Neural cell (in vitro differentiated cells): ENCODE measurements around the gene OMG. TPM values are rescaled to one million over a fixed set of nuclear protein-coding genes. Genes with fewer than 3 reads are reported as not detected.

Source experiments
- H2AFZ ChIP-seq: fragments of 200-600, 300-800 bp; sonication (generic), shearing (Covaris generic); 2 replicates; pipeline ENCODE4 v1.6.0; 2014; ENCODE audit warnings: low read depth, mild to moderate bottlenecking, antibody characterized with exemption, low read length, moderate library complexity
- H3F3A ChIP-seq: fragments of 200-600 bp; shearing (Covaris generic); 2 replicates; pipeline ENCODE4 v1.6.1; 2016; ENCODE audit warnings: mild to moderate bottlenecking, moderate library complexity, mixed read lengths, antibody characterized with exemption, low read length; ENCODE audit not compliant: insufficient read depth, poor library complexity, severe bottlenecking
- H3K27ac ChIP-seq: fragments of 200-600, 300-800 bp; sonication (generic), shearing (Covaris generic); 2 replicates; pipeline ENCODE4 v1.5.1; 2014; ENCODE audit warnings: mild to moderate bottlenecking, low read length, moderate library complexity
- H3K27me3 ChIP-seq: fragments of 300-800, 200-600 bp; sonication (generic), shearing (Covaris generic); 2 replicates; pipeline ENCODE4 v1.6.0; 2014; ENCODE audit warnings: mild to moderate bottlenecking, low read depth, low read length, moderate library complexity; ENCODE audit not compliant: insufficient read depth
- H3K36me3 ChIP-seq: fragments of 300-800, 200-600 bp; sonication (generic), shearing (Covaris generic); 2 replicates; pipeline ENCODE4 v1.5.1; 2014; ENCODE audit warnings: mild to moderate bottlenecking, antibody characterized with exemption, low read length, moderate library complexity; ENCODE audit not compliant: insufficient read depth
- H3K4me2 ChIP-seq: fragments of 300-800, 200-600 bp; sonication (generic), shearing (Covaris generic); 2 replicates; pipeline ENCODE4 v1.6.0; 2014; ENCODE audit warnings: mild to moderate bottlenecking, low read length
- H3K4me3 ChIP-seq: fragments of 300-800, 200-600 bp; sonication (generic), shearing (Covaris generic); 2 replicates; pipeline ENCODE4 v1.5.1; 2014; ENCODE audit warnings: mild to moderate bottlenecking, low read length, moderate library complexity
- H3K79me2 ChIP-seq: fragments of 200-600 bp; shearing (Covaris generic); replicated peaks from 2 replicates; pipeline ENCODE4 v1.6.0; 2014; ENCODE audit warnings: mild to moderate bottlenecking, low read length, moderate library complexity; ENCODE audit not compliant: insufficient read depth
- H3K9ac ChIP-seq: fragments of 300-800, 200-600 bp; sonication (generic), shearing (Covaris generic); 2 replicates; pipeline ENCODE4 v1.6.1; 2016; ENCODE audit warnings: mild to moderate bottlenecking, low read length, mixed read lengths
- H3K9me2 ChIP-seq: fragments of 200-600 bp; shearing (Covaris generic); 2 replicates; pipeline ENCODE4 v1.6.1; 2016; ENCODE audit warnings: mild to moderate bottlenecking, low read length, mixed read lengths; ENCODE audit not compliant: insufficient read depth
- H3K9me3 ChIP-seq: fragments of 200-600, 300-800 bp; sonication (generic), shearing (Covaris generic); 2 replicates; pipeline ENCODE4 v1.6.1; 2016; ENCODE audit warnings: mild to moderate bottlenecking, mixed run types, low read length, moderate library complexity, mixed read lengths
- H4K20me1 ChIP-seq: fragments of 200-600 bp; shearing (Covaris generic); 2 replicates; pipeline ENCODE4 v1.6.1; 2016; ENCODE audit warnings: mild to moderate bottlenecking, mixed run types; ENCODE audit not compliant: insufficient read depth
- EP300 ChIP-seq: fragments of 450-650 bp; conservative IDR thresholded peaks from 2 replicates; pipeline ENCODE4 v1.6.1; 2014; ENCODE audit warnings: antibody characterized with exemption, mild to moderate bottlenecking, moderate library complexity; ENCODE audit not compliant: poor library complexity, severe bottlenecking
- EZH2 ChIP-seq: fragments of 200-600, 300-800 bp; shearing (Covaris generic), sonication (generic); IDR thresholded peaks from 2 replicates; pipeline ENCODE4 v1.6.1; 2014; ENCODE audit warnings: antibody characterized with exemption, low read length, borderline replicate concordance, mild to moderate bottlenecking; ENCODE audit not compliant: insufficient read depth, poor library complexity, severe bottlenecking
- MXI1 ChIP-seq: fragments of 450-650 bp; conservative IDR thresholded peaks from 2 replicates; pipeline ENCODE4 v1.6.1; 2014; ENCODE audit warnings: antibody characterized with exemption, mild to moderate bottlenecking; ENCODE audit not compliant: poor library complexity, severe bottlenecking
- POLR2AphosphoS5 ChIP-seq: IDR thresholded peaks from 2 replicates; pipeline ENCODE4 v1.6.1; 2012
- SMC3 ChIP-seq: fragments of 450-650 bp; conservative IDR thresholded peaks from 2 replicates; pipeline ENCODE4 v1.6.1; 2014; ENCODE audit warnings: antibody characterized with exemption, mild to moderate bottlenecking, moderate library complexity; ENCODE audit not compliant: poor library complexity
- TAF1 ChIP-seq: IDR thresholded peaks from 2 replicates; pipeline ENCODE4 v1.6.1; 2012; ENCODE audit warnings: low read depth
- polyA plus RNA-seq: library from polyadenylated mRNA; depleted of rRNA; stranded (reverse); fragments of >200 nt; gene quantifications from 2 replicates; pipeline ENCODE4 v1.2.3, GENCODE V29; 2014
- TF ChIP-seq, protein P1 (sequence below): fragments of 450-650 bp; IDR thresholded peaks from 2 replicates; pipeline ENCODE4 v1.5.1; 2014; ENCODE audit warnings: antibody characterized with exemption, mild to moderate bottlenecking, moderate library complexity; ENCODE audit not compliant: poor library complexity, severe bottlenecking

Gene OMG
- polyA plus RNA-seq, 1 donor from 2014 or later = not detected

DNA sequence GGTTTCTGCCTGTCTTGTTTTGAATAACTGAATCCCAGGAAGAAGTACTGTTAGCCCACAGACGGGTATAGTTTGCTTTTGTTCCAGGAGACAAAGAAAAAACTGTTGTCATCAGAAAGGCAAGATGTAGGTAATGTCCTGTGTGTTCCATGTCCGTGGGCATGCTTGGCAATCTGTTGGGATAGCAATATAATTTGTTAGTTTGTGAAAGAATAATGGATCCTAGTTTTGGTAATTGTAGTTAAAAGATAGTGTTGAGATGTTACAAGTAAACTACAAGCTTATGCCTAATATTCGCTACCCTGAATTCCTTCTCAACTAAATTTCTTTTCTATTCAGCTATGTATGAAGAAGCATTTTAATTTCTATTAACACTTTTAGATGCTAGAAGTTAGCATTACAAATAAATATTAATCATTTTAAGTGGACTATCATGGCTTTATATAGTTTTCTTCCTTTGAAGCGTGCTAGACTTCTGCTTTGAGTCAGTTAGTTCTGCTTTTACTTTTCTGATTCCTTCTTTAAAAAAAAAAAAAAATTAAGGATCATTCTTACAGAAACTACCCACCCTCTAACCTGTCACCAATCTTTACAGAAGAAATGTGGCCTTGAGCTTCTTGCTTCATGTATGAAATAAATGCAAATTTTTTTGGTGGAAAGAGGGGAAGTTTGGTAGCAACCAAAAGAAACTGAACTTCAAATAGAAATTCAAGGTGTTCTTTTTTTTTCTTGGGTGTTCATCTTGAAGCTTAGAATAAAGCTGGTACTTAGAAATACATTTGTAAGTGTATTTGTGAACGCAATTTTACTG is 22.0 kb upstream of the OMG start:
- Histone ChIP-seq H3K9me3 (no peaks in the 10 kb centered on the region), H3F3A (no peaks in the 10 kb centered on the region), H3K79me2 (no peaks in the 10 kb centered on the region), H3K4me2 (no peak overlapping the region), H3K27ac (no peak overlapping the region), H3K27me3 (no peaks in the 10 kb centered on the region), H3K9ac (no peak overlapping the region), H3K9me2 (no peaks in the 10 kb centered on the region), H4K20me1 (no peaks in the 10 kb centered on the region), H3K36me3 (no peaks in the 10 kb centered on the region), H3K4me3 (no peak overlapping the region), H2AFZ (no peak overlapping the region)
- no peak for TF ChIP-seq MXI1
- TF ChIP-seq POLR2AphosphoS5 = no peak

GRCh38 chr17:31318298-31318801 is 21.3 kb upstream of the OMG start:
- H3F3A ChIP-seq = no peaks in the 10 kb centered on the region
- TF ChIP-seq POLR2AphosphoS5 (no peak), TAF1 (no peak), EZH2 (no peak), EP300 (no peak), SMC3 (no peak)
- TF ChIP-seq, protein P1, sequence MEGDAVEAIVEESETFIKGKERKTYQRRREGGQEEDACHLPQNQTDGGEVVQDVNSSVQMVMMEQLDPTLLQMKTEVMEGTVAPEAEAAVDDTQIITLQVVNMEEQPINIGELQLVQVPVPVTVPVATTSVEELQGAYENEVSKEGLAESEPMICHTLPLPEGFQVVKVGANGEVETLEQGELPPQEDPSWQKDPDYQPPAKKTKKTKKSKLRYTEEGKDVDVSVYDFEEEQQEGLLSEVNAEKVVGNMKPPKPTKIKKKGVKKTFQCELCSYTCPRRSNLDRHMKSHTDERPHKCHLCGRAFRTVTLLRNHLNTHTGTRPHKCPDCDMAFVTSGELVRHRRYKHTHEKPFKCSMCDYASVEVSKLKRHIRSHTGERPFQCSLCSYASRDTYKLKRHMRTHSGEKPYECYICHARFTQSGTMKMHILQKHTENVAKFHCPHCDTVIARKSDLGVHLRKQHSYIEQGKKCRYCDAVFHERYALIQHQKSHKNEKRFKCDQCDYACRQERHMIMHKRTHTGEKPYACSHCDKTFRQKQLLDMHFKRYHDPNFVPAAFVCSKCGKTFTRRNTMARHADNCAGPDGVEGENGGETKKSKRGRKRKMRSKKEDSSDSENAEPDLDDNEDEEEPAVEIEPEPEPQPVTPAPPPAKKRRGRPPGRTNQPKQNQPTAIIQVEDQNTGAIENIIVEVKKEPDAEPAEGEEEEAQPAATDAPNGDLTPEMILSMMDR = no peak
- no peak overlapping the region for H3K4me2 ChIP-seq
- H2AFZ ChIP-seq = no peak overlapping the region
- H3K4me3 ChIP-seq = no peak overlapping the region
- H3K36me3 ChIP-seq = no peaks in the 10 kb centered on the region
- no peaks in the 10 kb centered on the region for H3K79me2 ChIP-seq
- H3K9me2 ChIP-seq = no peaks in the 10 kb centered on the region
- no peaks in the 10 kb centered on the region for H3K9me3 ChIP-seq
- H3K27me3 ChIP-seq = no peaks in the 10 kb centered on the region
- no peak overlapping the region for H3K27ac ChIP-seq
- H3K9ac ChIP-seq = no peak overlapping the region
- no peaks in the 10 kb centered on the region for H4K20me1 ChIP-seq

- H3K9me3 ChIP-seq = no peaks in the 10 kb centered on the region
- H3K4me3 ChIP-seq = no peak overlapping the region
- no peaks in the 10 kb centered on the region for H3K27me3 ChIP-seq
- no peaks in the 10 kb centered on the region for H3K9me2 ChIP-seq
- no peaks in the 10 kb centered on the region for H3K36me3 ChIP-seq
- H3K27ac ChIP-seq = no peak overlapping the region
- no peaks in the 10 kb centered on the region for H3F3A ChIP-seq
- H3K4me2 ChIP-seq = no peak overlapping the region
- H3K79me2 ChIP-seq = no peaks in the 10 kb centered on the region
- no peak overlapping the region for H2AFZ ChIP-seq
- no peaks in the 10 kb centered on the region for H4K20me1 ChIP-seq
- TF ChIP-seq EP300 = no peak
- H3K9ac ChIP-seq = no peak overlapping the region
These were observed 17.7 kb upstream of the OMG start for GRCh38 chr17:31314782-31315100.
